A549 (cell line): ENCODE data around the gene CHST2. TPM values are rescaled to one million over a fixed set of nuclear protein-coding genes. Genes with fewer than 3 reads are reported as not detected.

Experiments used
- ATAC-seq, 2 experiments: fragments of 200-7000 bp in 1 of 2; fragments of >200 bp in 1 of 2; cut with Nextera tagmentation in 1 of 2; cut with Tn5 transposase in 1 of 2; 3 replicates each; pipeline versions ENCODE4 v1.8.0 to v1.9.1; 2018 to 2020; ENCODE audit warnings: mild to moderate bottlenecking in 1 of 2, moderate library complexity in 1 of 2
- CTCF ChIA-PET: fragments of 300-600 bp; sonication (Branson Sonifier 250); formaldehyde crosslinking; extraction: SDS; loops from one replicate; lab custom pipeline; 2021; ENCODE audit warnings: antibody characterized with exemption, inconsistent platforms; lab: Yijun Ruan, JAX
- POLR2A ChIA-PET: fragments of 350-600 bp; formaldehyde crosslinking; extraction: SDS; loops from one replicate; lab custom pipeline; 2021; ENCODE audit warnings: antibody characterized with exemption, inconsistent platforms; lab: Yijun Ruan, JAX
- DNase-seq, 2 experiments: peaks; one replicate each; pipeline versions ENCODE4 v3.0.0 to v3.0.0-alpha.2; 2011 to 2016; ENCODE audit warnings: low read depth in 1 of 2, low spot score in 1 of 2
- FAIRE-seq: peaks from 2 replicates; lab custom pipeline; 2011; peaks lifted over from hg19 to GRCh38; lab: Jason Lieb, UNC
- H3K27ac ChIP-seq, 2 experiments: fragments of >200 bp; sonication (Bioruptor Twin); formaldehyde crosslinking; 3 replicates each; pipeline ENCODE4 v1.5.1; 2016 to 2017
- H3K4me1 ChIP-seq: fragments of >200 bp; sonication (Bioruptor Twin); formaldehyde crosslinking; 3 replicates; pipeline ENCODE4 v1.6.1; 2016
- H3K4me2 ChIP-seq: fragments of >200 bp; sonication (Bioruptor Twin); formaldehyde crosslinking; 3 replicates; pipeline ENCODE4 v1.6.1; 2016
- H3K4me3 ChIP-seq: fragments of >200 bp; sonication (Bioruptor Twin); formaldehyde crosslinking; 3 replicates; pipeline ENCODE4 v1.5.1; 2016
- H3K9me3 ChIP-seq: fragments of >200 bp; sonication (Bioruptor Twin); formaldehyde crosslinking; 3 replicates; pipeline ENCODE4 v1.6.1; 2016
- CHD2 ChIP-seq: fragments of 150-350 bp; IDR thresholded peaks from 2 replicates; pipeline ENCODE4 v1.6.1; 2014; ENCODE audit warnings: low read length; ENCODE audit not compliant: partially characterized antibody
- CHD4 ChIP-seq: fragments of 200-600 bp; sonication (generic); IDR thresholded peaks from 2 replicates; pipeline ENCODE4 v1.6.1; 2016; ENCODE audit warnings: antibody characterized with exemption, mild to moderate bottlenecking, borderline replicate concordance
- CTCF ChIP-seq: fragments of >200 bp; sonication (Bioruptor Twin); formaldehyde crosslinking; IDR thresholded peaks from 3 replicates; pipeline ENCODE4 v1.5.1; 2016
- E2F6 ChIP-seq: IDR thresholded peaks from 2 replicates; pipeline ENCODE4 v1.6.1; 2012; ENCODE audit warnings: low read depth, borderline replicate concordance
- FOSB ChIP-seq: fragments of 250-450 bp; sonication (Bioruptor Pico); IDR thresholded peaks from 2 replicates; pipeline ENCODE4 v1.5.0; 2020; ENCODE audit warnings: mild to moderate bottlenecking, moderate library complexity
- HOXB5 ChIP-seq: fragments of 250-450 bp; sonication (Bioruptor Pico); IDR thresholded peaks from 2 replicates; pipeline ENCODE4 v1.5.0; 2020; ENCODE audit warnings: mild to moderate bottlenecking, moderate library complexity
- JUNB ChIP-seq: fragments of >200 bp; sonication (Bioruptor Twin); formaldehyde crosslinking; IDR thresholded peaks from 2 replicates; pipeline ENCODE4 v1.6.1; 2016
- KDM5A ChIP-seq: fragments of 200-600 bp; sonication (generic); IDR thresholded peaks from 2 replicates; pipeline ENCODE4 v1.6.1; 2016; ENCODE audit warnings: antibody characterized with exemption, mild to moderate bottlenecking
- MAFK ChIP-seq: fragments of 450-650 bp; IDR thresholded peaks from 2 replicates; pipeline ENCODE4 v1.6.1; 2014; ENCODE audit not compliant: partially characterized antibody
- MAX ChIP-seq: IDR thresholded peaks from 2 replicates; pipeline ENCODE4 v1.6.1; 2012
- MAZ ChIP-seq: fragments of 150-350 bp; IDR thresholded peaks from 2 replicates; pipeline ENCODE4 v1.6.1; 2014; ENCODE audit warnings: antibody characterized with exemption, low read depth, low read length, borderline replicate concordance
- NFE2L2 ChIP-seq: fragments of 150-350 bp; conservative IDR thresholded peaks from 2 replicates; pipeline ENCODE4 v1.6.1; 2014; ENCODE audit warnings: low read length
- NR3C1 ChIP-seq: fragments of >200 bp; sonication (Bioruptor Twin); formaldehyde crosslinking; IDR thresholded peaks from 3 replicates; pipeline ENCODE4 v1.6.1; 2017
- REST ChIP-seq: fragments of 200-600 bp; sonication (generic); IDR thresholded peaks from 2 replicates; pipeline ENCODE4 v1.6.1; 2016; ENCODE audit warnings: antibody characterized with exemption, mild to moderate bottlenecking, moderate library complexity
- SMC3 ChIP-seq: fragments of >200 bp; sonication (Bioruptor Twin); formaldehyde crosslinking; IDR thresholded peaks from 3 replicates; pipeline ENCODE4 v1.6.1; 2018; ENCODE audit warnings: inconsistent platforms
- ZC3H11A ChIP-seq: fragments of 450-650 bp; IDR thresholded peaks from 2 replicates; pipeline ENCODE4 v1.6.1; 2014; ENCODE audit warnings: antibody characterized with exemption, mild to moderate bottlenecking
- ZFP36 ChIP-seq: fragments of 450-650 bp; IDR thresholded peaks from 2 replicates; pipeline ENCODE4 v1.6.1; 2014; ENCODE audit warnings: borderline replicate concordance; ENCODE audit not compliant: partially characterized antibody
- WGBS: methylation state at CpG from one replicate; pipeline ENCODE4 v1.1.6; 2017; ENCODE audit errors: missing lambda C conversion rate; 5-methylcytosine and 5-hydroxymethylcytosine counted together
- polyA plus RNA-seq, 4 experiments: library from polyadenylated mRNA; depleted of rRNA in 3 of 4; stranded (reverse); fragments of >200 nt; fragmentation: RNase III in 1 of 4; extraction: RNeasy Plus Mini Kit Qiagen cat#74134 plus additional on column Dnase treatment in 1 of 4; gene quantifications; 2 replicates in 3 of 4; 3 replicates in 1 of 4; pipeline ENCODE4 v1.2.3, GENCODE V29; 2011 to 2017

The CHST2 gene
- polyA plus RNA-seq, 2 of the 4 experiments (the other 2 are of a cell fraction), result 0.04 to 0.26 TPM

GRCh38 chr3:143078883-143079282 is 40.7 kb upstream of the CHST2 start:
- ATAC-seq, result peak; percentile 28 to 42; a peak in 3 of 6 replicates
- FAIRE-seq, result no peak
- 42% methylated on average over 4 of the region's 4 CpGs for WGBS
- TF ChIP-seq FOSB (CRISPR knock-in tag) (no peak), MAZ (no peak), CHD2 (no peak), SMC3 (no peak), E2F6 (no peak), KDM5A (no peak)
- no peaks in the 10 kb centered on the region for H3K9me3 ChIP-seq
- no peak overlapping the region for H3K4me2 ChIP-seq
- no peaks in the 10 kb centered on the region for H3K4me1 ChIP-seq
- ChIA-PET POLR2A (no interaction called here), CTCF (no interaction called here)
- peak in 1 of 2 experiments; percentile 12 for DNase-seq
- no peak overlapping the region for H3K27ac ChIP-seq
- no peak overlapping the region for H3K4me3 ChIP-seq

- CTCF ChIA-PET, result no interaction called here
- no peak overlapping the region for H3K4me3 ChIP-seq
- H3K4me2 ChIP-seq, result no peak overlapping the region
- H3K9me3 ChIP-seq, result no peaks in the 10 kb centered on the region
- no peak for DNase-seq
- no peak overlapping the region for H3K27ac ChIP-seq
- no peak for FAIRE-seq
- no peaks in the 10 kb centered on the region for H3K4me1 ChIP-seq
- TF ChIP-seq NR3C1 (no peak), MAX (no peak), ZC3H11A (no peak), ZFP36 (no peak)
- POLR2A ChIA-PET, result no interaction called here
- WGBS, result 67% methylated on average over 5 of the region's 5 CpGs
- no peak for ATAC-seq
Observed at GRCh38 chr3:143080196-143080595, 39.4 kb upstream of the CHST2 start.

GRCh38 chr3:143081365-143081764 is 38.2 kb upstream of the CHST2 start:
- Histone ChIP-seq H3K4me1 (no peaks in the 10 kb centered on the region), H3K4me3 (no peak overlapping the region), H3K9me3 (no peaks in the 10 kb centered on the region), H3K4me2 (no peak overlapping the region), H3K27ac (no peak overlapping the region)
- no peak for DNase-seq
- TF ChIP-seq REST (no peak), MAFK (peak; percentile 48)
- CTCF ChIA-PET, result interaction anchor here (1.0 kb wide), 1 partner anchor 24 kb away, joined by 3 read pairs; no protein-coding TSS in a partner anchor
- POLR2A ChIA-PET, result no interaction called here
- WGBS, result 56% methylated on average over 1 of the region's 1 CpG
- no peak for ATAC-seq
- FAIRE-seq, result no peak

- H3K4me1 ChIP-seq, result no peaks in the 10 kb centered on the region
- CTCF ChIA-PET, result interaction anchor here (1.0 kb wide), 1 partner anchor 24 kb away, joined by 3 read pairs; no protein-coding TSS in a partner anchor
- no peak overlapping the region for H3K4me2 ChIP-seq
- H3K4me3 ChIP-seq, result no peak overlapping the region
- TF ChIP-seq CHD4, result no peak
- no peak for TF ChIP-seq MAFK
- TF ChIP-seq NR3C1, result no peak
- no peak for TF ChIP-seq CTCF
- TF ChIP-seq NFE2L2, result no peak
- TF ChIP-seq JUNB, result no peak
- TF ChIP-seq HOXB5 (CRISPR knock-in tag), result no peak
- FAIRE-seq, result no peak
- no peaks in the 10 kb centered on the region for H3K9me3 ChIP-seq
- POLR2A ChIA-PET, result no interaction called here
- H3K27ac ChIP-seq, result no peak overlapping the region
- ATAC-seq, result no peak; a peak in 1 of 6 replicates
- WGBS, result 63% methylated on average over 19 of the region's 19 CpGs
- no peak for DNase-seq
Observed at GRCh38 chr3:143081844-143082778, 37.5 kb upstream of the CHST2 start.
